Upper lobe of left lung (tissue), 6 donors: Measurements from ENCODE around the gene ATP13A4. TPM values are rescaled to one million over a fixed set of nuclear protein-coding genes. Genes with fewer than 3 reads are reported as not detected.
A peak's percentile ranks its signal among the peaks of the same experiment; 100 is the strongest.

ENCODE experiments used
- ATAC-seq, 2 donors: fragments of 200-7000 bp; cut with Tn5 transposase; one replicate each; pipeline ENCODE4 v1.9.1; 2022; ENCODE audit warnings: mild to moderate bottlenecking in 2 of 2, moderate library complexity in 2 of 2; ENCODE audit not compliant: low FRiP score in 2 of 2
- DNase-seq, 2 donors: peaks; one replicate each; pipeline ENCODE4 v3.0.0-alpha.2; 2019 to 2020
- H3K27ac ChIP-seq, 4 donors: fragments of 200-600 bp; sonication (generic); one replicate each; pipeline ENCODE4 v1.5.1; 2016 to 2019
- H3K27me3 ChIP-seq, 4 donors: fragments of 200-600 bp; sonication (generic); one replicate each; pipeline ENCODE4 v1.5.1; 2017 to 2019
- H3K36me3 ChIP-seq, 4 donors: fragments of 200-600 bp; sonication (generic); one replicate each; pipeline ENCODE4 v1.5.1; 2016 to 2019
- H3K4me1 ChIP-seq, 4 donors: fragments of 200-600 bp; sonication (generic); one replicate each; pipeline ENCODE4 v1.5.1; 2018 to 2019
- H3K4me3 ChIP-seq, 4 donors: fragments of 200-600 bp; sonication (generic); one replicate each; pipeline ENCODE4 v1.5.1; 2017 to 2019; ENCODE audit warnings: mild to moderate bottlenecking in 2 of 4, moderate library complexity in 1 of 4
- H3K9me3 ChIP-seq, 4 donors: fragments of 200-600 bp; sonication (generic); one replicate each; pipeline ENCODE4 v1.5.1; 2018 to 2019
- CTCF ChIP-seq, 6 experiments: fragments of 450-650 bp in 4 of 6; fragments of 200-600 bp in 2 of 6; sonication (generic) in 2 of 6; IDR thresholded peaks; one replicate each; pipeline ENCODE4 v1.5.1; 2016 to 2019; ENCODE audit warnings: antibody characterized with exemption in 6 of 6
- EP300 ChIP-seq, 4 donors: sonication (generic); formaldehyde crosslinking; IDR thresholded peaks; one replicate each; pipeline ENCODE4 v1.5.1; 2017; ENCODE audit warnings: antibody characterized with exemption in 4 of 4, control low read depth in 2 of 4
- POLR2A ChIP-seq, 4 donors: fragments of 450-650 bp; IDR thresholded peaks; one replicate each; pipeline ENCODE4 v1.5.1; 2016 to 2017; ENCODE audit warnings: antibody characterized with exemption in 4 of 4, mild to moderate bottlenecking in 2 of 4
- POLR2AphosphoS5 ChIP-seq, 2 donors: sonication (generic); formaldehyde crosslinking; IDR thresholded peaks; one replicate each; pipeline ENCODE4 v1.5.1; 2017; ENCODE audit warnings: antibody characterized with exemption in 2 of 2
- WGBS, 2 donors: methylation state at CpG; one replicate each; pipeline ENCODE4 v1.1.5; 2017 to 2018; 5-methylcytosine and 5-hydroxymethylcytosine counted together
- total RNA-seq, 6 donors: library from RNA; depleted of rRNA in 4 of 6; stranded (reverse); fragments of >200 nt in 4 of 6; gene quantifications; one replicate each; pipeline versions ENCODE4 v1.1.0 to v1.2.1, GENCODE V29; 2016 to 2021
- donor health status: DM: no; HTN: no; CAD: no; lungs with moderate emphysema.
- donor health status: DM: no; HTN: yes; CAD: no; lungs with severe emphysema.

ATP13A4 gene
- total RNA-seq, 6 donors from 2014 or later = 145 to 407 (median 201) TPM

- WGBS, 2 donors = 63 to 72% methylated on average over 2 of the region's 2 CpGs
- H3K27me3 ChIP-seq = no peaks in the 10 kb centered on the region
- H3K36me3 ChIP-seq = peaks cover 0 to 32% (median 8%) of the 10 kb centered on the region in 4 donors
- no peaks in the 10 kb centered on the region for H3K9me3 ChIP-seq
- DNase-seq (no peak), ATAC-seq (no peak)
- no peak for TF ChIP-seq EP300 (IDR thresholded peaks at IDR 0.05)
- no peak for TF ChIP-seq POLR2A (IDR thresholded peaks at IDR 0.05)
- no peak for TF ChIP-seq CTCF (IDR thresholded peaks at IDR 0.05)
- TF ChIP-seq POLR2AphosphoS5 (IDR thresholded peaks at IDR 0.05) = no peak
- H3K4me1 ChIP-seq = no peaks in the 10 kb centered on the region
- no peak overlapping the region for H3K27ac ChIP-seq
- no peak overlapping the region for H3K4me3 ChIP-seq
These were observed 115.3 kb downstream of the ATP13A4 start for GRCh38 chr3:193439423-193439822.

- Histone ChIP-seq H3K27me3 (no peaks in the 10 kb centered on the region), H3K4me3 (no peak overlapping the region), H3K27ac (no peak overlapping the region), H3K9me3 (peaks cover 0 to 4% (median 0%) of the 10 kb centered on the region in 4 donors), H3K36me3 (peaks cover 0 to 14% (median 4%) of the 10 kb centered on the region in 4 donors), H3K4me1 (no peaks in the 10 kb centered on the region)
- 95 to 98% methylated on average over 2 to 4 of the region's 4 CpGs for WGBS, 2 donors
- DNase-seq (no peak), ATAC-seq (peak; percentile 26 to 55)
- TF ChIP-seq POLR2AphosphoS5 (IDR thresholded peaks at IDR 0.05) = no peak
- TF ChIP-seq POLR2A (IDR thresholded peaks at IDR 0.05) = no peak
- TF ChIP-seq EP300 (IDR thresholded peaks at IDR 0.05) = no peak
- TF ChIP-seq CTCF (IDR thresholded peaks at IDR 0.05) = no peak
These were observed 135.9 kb downstream of the ATP13A4 start for GRCh38 chr3:193418576-193419373.

- peaks cover 0 to 4% (median 0%) of the 10 kb centered on the region in 4 donors for H3K9me3 ChIP-seq
- H3K27me3 ChIP-seq = no peaks in the 10 kb centered on the region
- no peak overlapping the region for H3K27ac ChIP-seq
- 90 to 97% methylated on average over 2 of the region's 2 CpGs for WGBS, 2 donors
- no peak for ATAC-seq
- H3K36me3 ChIP-seq = peaks cover 3 to 18% (median 4%) of the 10 kb centered on the region in 4 donors
- no peak for TF ChIP-seq CTCF (IDR thresholded peaks at IDR 0.05)
- no peak for TF ChIP-seq POLR2A (IDR thresholded peaks at IDR 0.05)
- no peak for TF ChIP-seq POLR2AphosphoS5 (IDR thresholded peaks at IDR 0.05)
- TF ChIP-seq EP300 (IDR thresholded peaks at IDR 0.05) = no peak
- no peak for DNase-seq
- no peak overlapping the region for H3K4me3 ChIP-seq
- no peaks in the 10 kb centered on the region for H3K4me1 ChIP-seq
These were observed 138.1 kb downstream of the ATP13A4 start for GRCh38 chr3:193416629-193417028.

- Histone ChIP-seq H3K4me3 (no peak overlapping the region), H3K9me3 (no peaks in the 10 kb centered on the region), H3K27me3 (no peaks in the 10 kb centered on the region), H3K4me1 (no peaks in the 10 kb centered on the region), H3K36me3 (peaks cover 0 to 12% (median 5%) of the 10 kb centered on the region in 4 donors), H3K27ac (no peak overlapping the region)
- DNase-seq = no peak
- no peak for TF ChIP-seq POLR2AphosphoS5 (IDR thresholded peaks at IDR 0.05)
- 57 to 77% methylated on average over 1 of the region's 1 CpG for WGBS, 2 donors
- ATAC-seq = no peak
These were observed 147.0 kb downstream of the ATP13A4 start for GRCh38 chr3:193407688-193408087.

GRCh38 chr3:193407112-193407511 lies 147.6 kb downstream of the ATP13A4 start:
- no peaks in the 10 kb centered on the region for H3K4me1 ChIP-seq
- ATAC-seq (no peak), DNase-seq (no peak)
- H3K27me3 ChIP-seq = no peaks in the 10 kb centered on the region
- WGBS, 2 donors = 77 to 81% methylated on average over 6 of the region's 6 CpGs
- H3K36me3 ChIP-seq = peaks cover 0 to 12% (median 5%) of the 10 kb centered on the region in 4 donors
- no peak overlapping the region for H3K4me3 ChIP-seq
- TF ChIP-seq EP300 (IDR thresholded peaks at IDR 0.05) (no peak), POLR2A (IDR thresholded peaks at IDR 0.05) (no peak), POLR2AphosphoS5 (IDR thresholded peaks at IDR 0.05) (no peak), CTCF (IDR thresholded peaks at IDR 0.05) (no peak)
- H3K9me3 ChIP-seq = no peaks in the 10 kb centered on the region
- no peak overlapping the region for H3K27ac ChIP-seq
